ENCODE data around the gene CDC42EP1. TPM values are rescaled to one million over a fixed set of nuclear protein-coding genes. Genes with fewer than 3 reads are reported as not detected.

Gene CDC42EP1
- total RNA-seq, 2 donors from 2014 or later, result 61.6 to 104 TPM

DNA sequence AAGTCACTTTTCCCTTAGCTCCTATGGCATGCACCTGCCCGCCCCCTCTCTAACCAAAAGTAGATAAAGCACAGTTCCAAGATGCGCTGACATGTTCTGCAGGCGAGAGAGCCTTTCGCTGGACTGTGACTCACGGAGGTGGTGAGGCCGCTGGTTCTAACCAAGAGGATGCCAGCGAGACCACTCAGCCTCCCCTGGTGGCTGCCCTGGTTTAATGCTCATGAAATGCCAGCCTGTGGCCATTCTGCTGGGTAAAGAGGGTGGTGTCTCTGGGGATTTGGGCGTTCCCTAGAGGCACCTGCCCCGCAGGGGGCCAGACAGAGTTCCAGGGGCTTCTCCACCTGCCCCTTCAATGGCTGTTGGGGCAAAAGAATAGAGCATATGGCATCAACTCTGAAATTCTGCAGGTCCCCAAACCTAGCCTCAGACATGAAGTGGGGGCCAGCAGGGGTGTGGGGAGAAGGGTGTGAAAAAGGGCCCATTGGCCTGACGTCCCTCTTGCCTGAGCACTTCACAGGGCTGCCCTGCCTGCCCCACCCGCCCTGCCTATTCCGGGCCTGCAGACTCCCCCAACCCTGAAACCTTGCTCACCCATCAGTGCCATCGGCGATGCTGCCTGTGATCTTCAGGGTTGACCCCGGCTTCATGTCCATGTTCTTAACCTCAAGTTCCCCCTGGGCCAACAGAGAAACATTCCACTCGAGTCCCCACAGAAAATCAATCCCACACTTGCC lies 11.1 kb downstream of the CDC42EP1 start:
- H3K9me3 ChIP-seq, result no peaks in the 10 kb centered on the region
- TF ChIP-seq, protein P1, sequence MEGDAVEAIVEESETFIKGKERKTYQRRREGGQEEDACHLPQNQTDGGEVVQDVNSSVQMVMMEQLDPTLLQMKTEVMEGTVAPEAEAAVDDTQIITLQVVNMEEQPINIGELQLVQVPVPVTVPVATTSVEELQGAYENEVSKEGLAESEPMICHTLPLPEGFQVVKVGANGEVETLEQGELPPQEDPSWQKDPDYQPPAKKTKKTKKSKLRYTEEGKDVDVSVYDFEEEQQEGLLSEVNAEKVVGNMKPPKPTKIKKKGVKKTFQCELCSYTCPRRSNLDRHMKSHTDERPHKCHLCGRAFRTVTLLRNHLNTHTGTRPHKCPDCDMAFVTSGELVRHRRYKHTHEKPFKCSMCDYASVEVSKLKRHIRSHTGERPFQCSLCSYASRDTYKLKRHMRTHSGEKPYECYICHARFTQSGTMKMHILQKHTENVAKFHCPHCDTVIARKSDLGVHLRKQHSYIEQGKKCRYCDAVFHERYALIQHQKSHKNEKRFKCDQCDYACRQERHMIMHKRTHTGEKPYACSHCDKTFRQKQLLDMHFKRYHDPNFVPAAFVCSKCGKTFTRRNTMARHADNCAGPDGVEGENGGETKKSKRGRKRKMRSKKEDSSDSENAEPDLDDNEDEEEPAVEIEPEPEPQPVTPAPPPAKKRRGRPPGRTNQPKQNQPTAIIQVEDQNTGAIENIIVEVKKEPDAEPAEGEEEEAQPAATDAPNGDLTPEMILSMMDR (IDR thresholded peaks at IDR 0.05), result no peak
- DNase-seq (ENCODE audit: low spot score), result no peak
- ATAC-seq (ENCODE audit: insufficient number of reproducible peaks, low FRiP score, low read depth), result no peak
- peaks cover 21% of the 10 kb centered on the region for H3K36me3 ChIP-seq
- no peaks in the 10 kb centered on the region for H3K27me3 ChIP-seq (replicated peaks; ENCODE audit: insufficient read depth)
- no peak overlapping the region for H3K27ac ChIP-seq
- peaks cover 10 to 27% of the 10 kb centered on the region in 2 donors for H3K4me1 ChIP-seq (ENCODE audit: control insufficient read depth in 1 of 2, low read depth in 2 of 2)
- H3K4me3 ChIP-seq, result no peak overlapping the region

GRCh38 chr22:37571992-37572373 lies 11.7 kb downstream of the CDC42EP1 start:
- Histone ChIP-seq H3K36me3 (peaks cover 17% of the 10 kb centered on the region), H3K9me3 (no peaks in the 10 kb centered on the region), H3K27ac (no peak overlapping the region), H3K27me3 (replicated peaks; ENCODE audit: insufficient read depth) (no peaks in the 10 kb centered on the region), H3K4me1 (ENCODE audit: control insufficient read depth in 1 of 2, low read depth in 2 of 2) (peaks cover 7 to 21% of the 10 kb centered on the region in 2 donors), H3K4me3 (no peak overlapping the region)
- DNase-seq (ENCODE audit: low spot score), result no peak
- no peak for ATAC-seq (ENCODE audit: insufficient number of reproducible peaks, low FRiP score, low read depth)
- TF ChIP-seq, protein P1 (IDR thresholded peaks at IDR 0.05), result no peak

GRCh38 chr22:37575490-37576003 lies 15.3 kb downstream of the CDC42EP1 start:
- peaks cover 2% of the 10 kb centered on the region for H3K36me3 ChIP-seq
- H3K9me3 ChIP-seq, result no peaks in the 10 kb centered on the region
- no peaks in the 10 kb centered on the region for H3K27me3 ChIP-seq (replicated peaks; ENCODE audit: insufficient read depth)
- DNase-seq (ENCODE audit: low spot score) (no peak), ATAC-seq (ENCODE audit: insufficient number of reproducible peaks, low FRiP score, low read depth) (no peak)
- H3K27ac ChIP-seq, result no peak overlapping the region
- H3K4me1 ChIP-seq (ENCODE audit: control insufficient read depth in 1 of 2, low read depth in 2 of 2), result peaks cover 0 to 2% of the 10 kb centered on the region in 2 donors
- H3K4me3 ChIP-seq, result no peak overlapping the region
- TF ChIP-seq, protein P1 (IDR thresholded peaks at IDR 0.05), result no peak

GRCh38 chr22:37578002-37578401 lies 17.7 kb downstream of the CDC42EP1 start:
- H3K4me1 ChIP-seq (ENCODE audit: control insufficient read depth in 1 of 2, low read depth in 2 of 2), result peaks cover 0 to 26% of the 10 kb centered on the region in 2 donors
- H3K4me3 ChIP-seq, result no peak overlapping the region
- H3K36me3 ChIP-seq, result peaks cover 2% of the 10 kb centered on the region
- H3K9me3 ChIP-seq, result no peaks in the 10 kb centered on the region
- DNase-seq (ENCODE audit: low spot score), result no peak
- no peak overlapping the region for H3K27ac ChIP-seq
- TF ChIP-seq, protein P1 (IDR thresholded peaks at IDR 0.05), result no peak
- H3K27me3 ChIP-seq (replicated peaks; ENCODE audit: insufficient read depth), result no peaks in the 10 kb centered on the region
- ATAC-seq (ENCODE audit: insufficient number of reproducible peaks, low FRiP score, low read depth), result no peak

- no peaks in the 10 kb centered on the region for H3K36me3 ChIP-seq
- TF ChIP-seq, protein P1 (IDR thresholded peaks at IDR 0.05), result no peak
- no peaks in the 10 kb centered on the region for H3K9me3 ChIP-seq
- DNase-seq (ENCODE audit: low spot score), result no peak
- no peaks in the 10 kb centered on the region for H3K27me3 ChIP-seq (replicated peaks; ENCODE audit: insufficient read depth)
- peaks cover 0 to 29% of the 10 kb centered on the region in 2 donors for H3K4me1 ChIP-seq (ENCODE audit: control insufficient read depth in 1 of 2, low read depth in 2 of 2)
- H3K27ac ChIP-seq, result no peak overlapping the region
- ATAC-seq (ENCODE audit: insufficient number of reproducible peaks, low FRiP score, low read depth), result no peak
- H3K4me3 ChIP-seq, result no peak overlapping the region
Observed at GRCh38 chr22:37581504-37581903, 21.2 kb downstream of the CDC42EP1 start.
